HG02623 (cell line): ENCODE measurements around the gene LCE2A.

Experiments
- ATAC-seq: cut with Tn5 transposase; IDR thresholded peaks from one replicate; pipeline ENCODE4 v1.9.1; 2021; ENCODE audit warnings: moderate library complexity; ENCODE audit not compliant: unreplicated experiment

Gene LCE2A

GRCh38 chr1:152741656-152742055 lies 43.5 kb downstream of the LCE2A start:
- no peak for ATAC-seq

GRCh38 chr1:152743371-152744145 lies 45.4 kb downstream of the LCE2A start:
- no peak for ATAC-seq

GRCh38 chr1:152745289-152745704 lies 47.2 kb downstream of the LCE2A start:
- no peak for ATAC-seq

- ATAC-seq: no peak
These were observed 47.8 kb downstream of the LCE2A start for GRCh38 chr1:152745765-152746444.

- ATAC-seq: no peak
These were observed 49.7 kb downstream of the LCE2A start for GRCh38 chr1:152747831-152748230.
